Omental fat pad (tissue), 4 donors: ENCODE measurements around the gene PCED1B. TPM values are rescaled to one million over a fixed set of nuclear protein-coding genes. Genes with fewer than 3 reads are reported as not detected.

Experiments used
- ATAC-seq: fragments of 150-250 bp; one replicate; pipeline ENCODE4 v1.9.1; 2016; ENCODE audit warnings: mild to moderate bottlenecking, moderate library complexity; ENCODE audit not compliant: low FRiP score
- DNase-seq: peaks from one replicate; pipeline ENCODE4 v3.0.0-alpha.2; 2019; ENCODE audit warnings: low spot score
- CTCF ChIP-seq, 3 donors: fragments of 450-650 bp; IDR thresholded peaks; one replicate each; pipeline ENCODE4 v1.5.1; 2016 to 2017; ENCODE audit warnings: antibody characterized with exemption in 3 of 3, mild to moderate bottlenecking in 3 of 3, moderate library complexity in 2 of 3
- total RNA-seq, 4 donors: library from RNA; depleted of rRNA; stranded (reverse); fragments of >200 nt; gene quantifications; one replicate each; pipeline ENCODE4 v1.1.0, GENCODE V29; 2016

The PCED1B gene
- total RNA-seq, 4 donors from 2014 or later: 1.9 to 5.7 (median 3.8) TPM

GRCh38 chr12:47156167-47156736 lies 76.8 kb downstream of the PCED1B start:
- no peak for TF ChIP-seq CTCF (IDR thresholded peaks at IDR 0.05)
- DNase-seq (no peak), ATAC-seq (peak; percentile 84)

GRCh38 chr12:47158792-47159191 lies 79.4 kb downstream of the PCED1B start:
- ATAC-seq (no peak), DNase-seq (no peak)
- TF ChIP-seq CTCF (IDR thresholded peaks at IDR 0.05): no peak

GRCh38 chr12:47159348-47159747 lies 79.9 kb downstream of the PCED1B start:
- DNase-seq (no peak), ATAC-seq (no peak)
- TF ChIP-seq CTCF (IDR thresholded peaks at IDR 0.05): no peak

GRCh38 chr12:47160316-47161244 lies 81.2 kb downstream of the PCED1B start:
- ATAC-seq: no peak
- no peak for DNase-seq
- no peak for TF ChIP-seq CTCF (IDR thresholded peaks at IDR 0.05)

GRCh38 chr12:47164116-47164515 lies 84.7 kb downstream of the PCED1B start:
- ATAC-seq: no peak
- no peak for TF ChIP-seq CTCF (IDR thresholded peaks at IDR 0.05)
- no peak for DNase-seq

GRCh38 chr12:47164724-47165439 lies 85.5 kb downstream of the PCED1B start:
- ATAC-seq (no peak), DNase-seq (no peak)

More at GRCh38 chr12:47164724-47165439, 85.5 kb downstream of the PCED1B start:
- TF ChIP-seq CTCF (IDR thresholded peaks at IDR 0.05): no peak
